HG03039 (cell line): ENCODE data around the gene SEC31B.

Source experiments
- ATAC-seq: cut with Tn5 transposase; IDR thresholded peaks from one replicate; pipeline ENCODE4 v1.9.1; 2021; ENCODE audit warnings: mild to moderate bottlenecking, moderate library complexity; ENCODE audit not compliant: unreplicated experiment

SEC31B gene

GRCh38 chr10:100446130-100446761 lies 73.4 kb downstream of the SEC31B start:
- ATAC-seq, result no peak

- ATAC-seq, result no peak
Measured at GRCh38 chr10:100442548-100442947, 77.1 kb downstream of the SEC31B start.

- no peak for ATAC-seq
Measured at GRCh38 chr10:100438674-100439315, 80.9 kb downstream of the SEC31B start.
